NCI-H128 (cell line): ENCODE measurements around the gene CD164L2.

Experiments
- DNase-seq: peaks from one replicate; lab custom pipeline; 2025; ENCODE audit not compliant: unreplicated experiment; lab: John Stamatoyannopoulos, UW

The CD164L2 gene

DNA sequence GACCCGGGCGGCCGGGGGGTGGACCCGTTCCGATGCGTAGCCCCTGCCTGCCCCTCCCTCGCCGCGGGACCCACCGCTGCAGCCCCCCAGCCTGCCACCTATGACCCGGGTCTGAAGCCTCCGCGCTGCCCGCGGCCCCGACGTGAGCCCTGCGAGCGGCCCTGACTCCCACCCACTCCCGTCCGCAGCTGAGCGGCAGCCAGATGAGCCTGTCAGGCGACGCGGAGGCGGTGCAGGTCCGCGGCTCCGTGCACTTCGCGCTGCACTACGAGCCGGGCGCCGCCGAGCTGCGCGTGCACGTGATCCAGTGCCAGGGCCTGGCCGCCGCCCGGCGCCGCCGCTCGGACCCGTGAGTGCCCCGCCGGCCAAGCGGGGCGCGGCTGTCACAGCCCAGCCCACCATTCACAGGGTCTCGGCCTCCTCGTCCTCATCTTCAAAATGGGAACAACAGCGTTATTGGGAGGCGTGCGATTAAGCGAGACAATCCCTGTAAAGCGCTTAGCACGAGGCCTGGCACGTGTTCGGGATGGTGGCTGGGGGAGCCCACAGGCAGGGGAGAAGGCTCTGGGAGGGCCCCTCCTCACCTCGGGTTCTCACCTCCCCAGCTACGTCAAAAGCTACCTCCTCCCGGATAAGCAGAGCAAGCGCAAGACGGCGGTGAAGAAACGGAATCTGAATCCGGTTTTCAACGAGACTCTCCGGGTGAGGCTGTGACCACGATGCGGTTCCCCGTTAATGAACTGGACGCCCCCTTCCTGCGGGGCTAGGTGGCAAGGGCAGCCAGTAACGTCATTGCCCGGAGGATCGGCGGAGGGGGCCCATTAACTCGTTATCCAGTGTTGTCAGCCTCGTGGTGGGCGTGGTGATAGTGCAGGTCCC, 33.1 kb downstream of the CD164L2 start:
- DNase-seq: peak; percentile 80

DNA sequence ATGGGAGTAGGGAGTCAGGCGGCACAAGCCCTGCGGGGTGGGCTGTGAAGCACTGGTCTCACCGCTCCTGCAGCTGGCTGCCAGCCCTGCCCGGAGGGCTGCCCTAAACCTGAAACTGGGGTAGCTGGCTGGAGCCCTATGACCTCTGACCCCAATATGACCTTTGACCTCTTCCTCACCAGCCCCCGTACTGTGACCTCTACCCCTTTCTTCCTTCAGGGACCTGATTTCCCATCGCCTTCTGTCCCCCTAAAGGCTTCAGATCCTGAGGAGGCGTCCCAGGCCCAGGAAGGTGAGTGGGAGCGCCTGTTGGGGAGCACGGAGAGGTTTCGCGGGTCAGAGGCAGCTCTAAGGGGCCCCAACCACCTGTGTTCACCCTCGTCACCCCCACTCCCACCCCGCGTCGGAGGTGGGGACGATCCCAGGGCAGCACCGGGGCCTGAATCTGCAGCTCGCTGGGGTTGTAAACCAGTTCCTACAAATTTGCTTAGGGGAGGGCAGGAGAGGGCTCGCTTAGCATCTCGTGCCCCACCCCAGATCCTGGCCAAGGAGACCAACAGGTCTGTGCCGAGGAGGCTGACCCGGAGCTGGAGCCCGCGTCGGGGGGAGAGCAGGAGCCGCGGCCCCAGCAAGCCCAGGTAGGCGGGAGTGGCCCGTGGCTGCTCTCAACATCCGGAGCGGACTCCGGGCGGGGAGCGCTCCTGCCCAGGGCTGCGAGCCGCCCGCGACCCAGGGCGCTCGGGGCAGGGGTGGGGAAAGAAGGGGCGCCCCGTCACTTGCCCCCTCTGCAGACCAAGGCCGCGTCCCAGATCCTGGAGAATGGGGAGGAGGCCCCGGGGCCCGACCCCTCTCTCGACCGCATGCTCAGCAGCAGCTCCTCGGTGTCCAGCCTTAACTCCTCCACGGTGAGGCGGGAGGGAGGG, 34.0 kb downstream of the CD164L2 start:
- peak; percentile 67 for DNase-seq

DNA sequence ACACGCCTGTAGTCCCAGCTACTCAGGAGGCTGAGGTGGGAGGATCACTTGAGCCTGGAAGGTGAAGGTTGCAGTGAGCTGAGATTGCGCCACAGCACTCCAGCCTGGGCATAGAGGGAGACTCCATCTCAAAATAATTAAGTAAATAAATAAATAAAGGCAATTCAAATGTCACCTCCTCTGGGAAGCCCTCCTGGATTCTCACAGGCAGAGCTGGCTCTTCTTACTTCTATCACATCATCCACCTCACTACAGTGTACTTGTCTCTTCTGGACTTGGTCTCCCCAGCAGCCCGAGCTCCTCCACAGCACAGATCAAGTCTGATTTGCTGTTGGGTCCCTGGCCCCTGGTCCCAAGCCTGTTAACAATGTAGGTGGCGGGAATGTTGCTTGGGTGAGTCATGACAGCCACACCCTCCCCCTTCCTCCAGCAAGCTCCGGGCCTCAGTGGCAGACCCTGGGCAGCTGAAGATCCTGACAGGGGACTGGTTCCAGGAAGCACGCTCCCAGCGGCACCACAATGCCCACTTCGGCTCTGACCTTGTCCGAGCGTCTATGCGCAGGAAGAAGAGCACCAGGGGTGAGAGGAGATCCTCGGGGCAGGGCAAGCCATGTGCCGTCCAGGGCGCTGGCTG, 36.0 kb downstream of the CD164L2 start:
- no peak for DNase-seq

DNA sequence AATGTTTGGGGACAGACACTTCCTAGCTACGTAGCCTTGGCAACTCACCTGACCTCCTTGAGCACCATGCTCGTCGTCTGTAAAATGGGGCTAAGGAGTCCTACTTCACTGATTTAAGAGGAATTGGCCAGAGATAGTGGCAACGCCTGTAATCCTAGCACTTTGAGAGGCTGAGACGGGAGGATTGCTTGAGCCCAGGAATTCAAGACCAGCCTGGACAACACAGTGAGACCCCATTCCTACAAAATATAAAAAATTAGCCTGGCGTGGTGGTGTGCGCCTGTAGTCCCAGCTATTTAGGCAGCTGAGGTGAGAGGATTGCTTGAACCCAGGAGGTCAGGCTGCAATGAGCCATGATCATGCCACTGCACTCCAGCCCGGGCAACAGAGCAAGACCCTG, 36.8 kb downstream of the CD164L2 start:
- no peak for DNase-seq

DNA sequence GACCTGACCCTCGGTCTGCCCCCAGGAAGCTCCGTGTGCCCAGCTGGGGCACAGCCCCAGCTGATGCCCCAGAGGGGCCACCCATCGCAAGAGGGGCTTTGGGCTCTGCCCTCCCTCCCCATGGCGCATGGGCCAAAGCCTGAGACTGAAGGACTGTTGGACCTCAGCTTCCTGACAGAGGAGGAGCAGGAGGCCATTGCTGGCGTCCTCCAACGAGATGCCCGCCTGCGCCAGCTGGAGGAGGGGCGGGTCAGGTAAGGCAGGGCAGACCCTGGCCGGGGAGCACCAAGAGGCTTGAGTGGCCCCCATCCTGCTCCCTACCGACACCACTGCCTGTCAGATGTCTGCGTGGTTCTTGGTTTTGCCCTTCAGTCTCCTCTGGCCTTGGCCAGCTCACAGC, 37.9 kb downstream of the CD164L2 start:
- DNase-seq: no peak

DNA sequence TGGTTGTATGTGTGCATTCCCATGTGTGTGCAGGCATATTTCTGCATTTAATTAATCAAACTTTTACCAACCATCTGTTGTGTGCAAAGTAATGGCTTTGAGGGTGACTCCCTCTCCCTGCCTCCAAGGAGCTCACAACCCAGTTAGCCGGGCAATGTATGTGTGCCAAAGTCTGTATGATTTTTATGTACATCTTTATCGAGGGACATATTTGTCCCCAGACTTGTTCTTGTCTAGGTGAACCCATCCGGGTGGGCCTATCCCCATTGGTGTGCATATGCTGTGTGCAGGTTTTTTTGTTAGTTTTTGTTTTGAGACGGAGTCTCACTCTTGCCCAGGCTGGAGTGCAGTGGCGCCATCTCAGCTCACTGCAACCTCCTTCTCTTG, 39.5 kb downstream of the CD164L2 start:
- DNase-seq: no peak

DNA sequence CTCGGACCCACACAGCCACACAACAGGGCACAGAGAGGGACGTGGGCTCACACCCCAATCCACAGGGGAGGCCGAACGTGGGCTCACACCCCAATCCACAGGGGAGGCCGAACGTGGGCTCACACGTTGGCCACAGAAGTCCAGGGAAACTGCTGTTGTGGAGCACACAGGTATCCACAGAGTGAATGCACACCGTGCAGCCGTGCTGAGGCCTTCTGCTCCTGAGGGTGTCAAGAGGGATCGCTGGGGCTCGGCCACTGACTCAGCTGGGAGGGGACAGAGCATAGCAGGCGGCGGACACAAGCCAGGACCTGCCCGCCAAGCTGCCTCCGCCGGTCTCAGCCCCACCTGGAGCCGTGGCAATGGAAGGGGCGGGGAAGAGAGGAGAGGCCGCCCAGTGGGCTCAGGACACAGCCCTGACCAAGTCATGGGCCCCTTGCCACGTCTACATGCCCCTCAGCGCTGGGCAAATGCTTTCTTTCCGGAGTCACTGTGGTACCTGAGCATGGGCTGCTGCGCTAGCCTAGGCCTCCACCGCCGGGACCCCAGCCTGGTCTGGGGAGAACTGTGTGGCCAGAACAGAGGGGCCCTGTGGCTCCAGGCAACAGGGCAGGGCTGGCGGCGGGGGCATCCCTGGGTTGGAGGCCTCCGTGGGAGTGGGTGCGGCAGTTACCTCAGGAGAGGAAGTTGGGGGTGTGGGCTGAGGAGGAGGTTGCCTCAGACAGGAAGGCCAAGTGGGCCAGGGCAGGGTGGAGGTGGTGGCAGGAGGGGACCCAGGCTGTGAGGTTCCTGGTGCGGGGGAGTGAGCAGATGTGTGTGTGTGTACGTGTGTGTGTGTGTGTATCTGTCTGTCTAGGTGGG, 40.1 kb downstream of the CD164L2 start:
- DNase-seq: peak; percentile 42

DNA sequence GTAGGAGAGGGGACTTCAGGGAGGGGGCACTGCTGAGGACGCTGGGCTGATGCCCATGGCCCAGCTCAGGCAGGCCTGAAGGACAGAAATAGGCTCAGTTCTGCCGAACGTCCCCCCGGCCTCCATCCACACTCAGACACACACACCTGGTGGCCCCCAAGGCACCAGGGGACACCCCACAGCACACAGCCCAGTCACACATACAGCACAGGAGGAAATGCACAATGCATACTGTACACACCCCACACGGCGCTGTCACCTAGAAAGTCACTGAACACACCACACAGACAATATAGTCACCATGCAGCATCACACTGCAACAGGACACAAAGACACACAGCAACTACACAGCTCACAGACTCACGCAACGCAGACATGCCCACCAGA, 40.7 kb downstream of the CD164L2 start:
- no peak for DNase-seq

DNA sequence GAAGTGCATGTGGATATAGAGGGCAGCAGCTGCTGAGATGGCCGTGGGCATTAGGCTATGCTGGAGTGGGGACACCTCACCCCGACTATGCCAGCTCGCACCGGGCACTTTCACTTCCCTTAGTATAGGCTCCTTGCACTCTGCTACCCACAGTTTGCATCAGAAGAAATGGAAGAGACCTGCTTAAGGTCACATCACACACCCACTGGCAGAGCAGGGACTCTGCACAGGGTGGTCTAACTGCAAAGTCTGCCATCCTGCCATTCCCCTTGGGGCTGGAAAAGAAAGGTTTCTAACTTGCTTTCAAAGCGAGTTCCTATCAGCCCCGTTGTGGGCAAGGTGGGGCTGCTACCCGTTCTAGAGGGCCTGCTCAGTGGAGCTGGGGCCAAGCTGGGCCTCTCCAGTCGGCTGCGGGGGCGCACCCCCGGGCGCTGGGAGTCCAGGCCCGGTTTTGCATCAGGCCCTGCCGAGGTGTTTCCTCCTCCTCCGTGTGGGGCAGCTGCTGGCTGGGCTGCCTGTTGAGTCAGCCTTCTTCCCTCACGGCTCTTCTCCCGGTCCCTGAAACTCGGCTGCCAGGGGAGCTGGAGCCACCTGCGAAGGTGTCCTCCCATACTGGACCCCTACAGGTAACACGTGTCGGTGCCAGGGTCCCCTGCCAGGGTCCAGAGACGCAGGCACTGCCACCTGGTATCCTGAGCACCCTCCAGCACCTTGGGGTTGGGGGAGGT, 41.4 kb downstream of the CD164L2 start, which contains the start of gene SYTL1:
Gene SYTL1 (plus strand): TSS at position 498 of the 728 bp plus-strand sequence. CDS start 3,313 bp downstream, outside the sequence.
- peak; percentile 78 for DNase-seq

DNA sequence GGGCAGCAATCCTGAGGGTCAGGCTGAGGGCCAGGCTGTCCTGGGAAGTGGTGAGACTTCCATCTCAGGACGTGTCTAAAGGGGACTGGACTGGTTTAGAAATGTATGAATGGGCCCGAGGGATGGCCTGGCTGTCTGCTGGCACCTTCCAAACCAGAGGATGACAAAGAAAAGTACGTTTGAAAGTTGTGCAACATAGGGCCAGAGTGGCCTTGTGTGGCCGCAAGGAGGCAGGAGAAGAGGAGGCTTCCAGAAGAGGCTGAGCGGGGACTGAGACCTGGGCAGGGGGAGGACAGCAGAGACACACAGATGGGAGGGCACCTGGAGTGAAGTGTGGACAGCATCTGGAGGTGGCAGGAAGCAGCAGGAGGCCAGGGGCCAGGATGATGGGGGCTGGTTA, 43.9 kb downstream of the CD164L2 start:
- no peak for DNase-seq

DNA sequence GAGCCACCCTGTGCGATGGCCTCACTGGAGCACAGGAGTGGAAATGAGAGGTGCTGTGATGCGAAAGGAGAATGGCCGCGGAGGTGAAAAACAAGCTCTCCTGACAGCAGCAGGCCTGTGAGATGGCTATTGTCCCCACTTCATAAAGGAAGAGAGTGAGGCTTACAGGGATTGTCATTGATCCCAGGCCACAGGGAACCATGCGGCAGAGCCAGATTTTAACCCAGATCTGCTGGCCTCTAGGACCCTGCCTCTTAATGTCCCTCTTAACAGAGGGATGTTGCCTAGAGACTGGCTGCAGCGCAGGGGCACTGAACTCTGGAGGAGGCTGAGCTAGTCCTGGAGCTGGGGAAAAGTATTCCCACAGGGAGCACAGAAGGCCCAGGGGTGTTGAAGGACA, 44.4 kb downstream of the CD164L2 start:
- no peak for DNase-seq

DNA sequence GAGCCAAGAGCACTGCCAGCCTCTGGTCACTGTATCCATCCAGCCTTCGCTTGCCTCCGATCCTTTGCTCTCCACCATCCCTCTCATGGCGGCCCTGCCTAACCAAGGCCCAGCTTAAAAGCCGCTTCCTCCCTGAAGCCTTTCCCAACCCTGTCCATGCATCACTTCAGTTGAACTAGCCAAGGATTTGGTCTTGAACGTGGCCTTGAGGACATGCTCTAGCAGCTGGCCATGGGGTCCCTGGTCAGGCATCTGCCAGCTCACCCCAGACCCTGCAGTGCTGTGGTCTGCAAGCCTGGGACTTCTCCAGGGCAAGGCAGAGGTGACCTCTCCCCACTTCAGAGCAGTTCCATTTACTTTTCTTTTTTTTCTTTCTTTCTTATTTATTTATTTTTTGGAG, 46.4 kb downstream of the CD164L2 start:
- no peak for DNase-seq

DNA sequence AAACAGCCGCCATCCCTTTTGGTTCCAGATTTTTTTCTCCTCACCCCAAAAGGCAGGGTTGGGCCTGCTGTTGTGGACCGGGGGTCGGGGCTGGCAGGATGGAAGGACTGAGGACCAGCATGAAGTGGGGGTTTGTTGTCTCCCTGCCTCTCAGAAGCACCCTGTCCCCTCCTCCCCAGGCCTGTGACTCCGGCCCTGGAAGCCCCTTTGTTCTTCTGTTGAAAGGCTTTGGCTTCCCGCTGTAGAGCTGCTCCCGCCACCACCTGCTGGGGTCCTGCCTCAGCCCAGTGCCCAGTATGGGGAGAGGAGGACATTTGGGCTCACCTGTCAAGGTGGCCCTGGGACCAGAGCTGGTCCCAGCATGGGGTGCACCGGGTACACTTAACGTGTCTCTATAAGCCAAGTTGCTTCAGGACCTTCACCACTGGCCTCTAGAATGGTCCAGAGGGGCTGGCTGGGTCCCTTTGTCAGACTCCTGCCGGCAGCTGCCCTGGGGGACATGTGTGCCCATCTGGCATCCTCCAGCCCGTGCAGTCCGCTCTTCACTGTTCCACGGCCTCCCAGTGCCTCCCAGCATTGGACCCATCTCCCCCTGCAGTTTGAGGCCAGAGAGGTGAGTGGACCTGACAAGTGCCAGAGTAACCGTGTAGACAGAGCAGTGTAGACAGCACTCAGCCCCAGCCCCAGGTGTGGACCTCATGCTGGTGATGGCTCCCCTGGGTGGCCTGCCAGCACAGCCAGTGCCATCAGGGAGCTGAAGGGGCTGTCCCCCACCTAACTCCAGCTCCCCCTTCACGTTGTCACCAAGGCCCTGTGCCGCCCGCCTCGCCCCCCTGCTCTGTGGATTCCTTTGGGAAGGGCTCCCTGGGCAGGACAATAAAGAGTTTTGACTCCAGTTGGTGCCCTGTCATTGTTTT, 47.4 kb downstream of the CD164L2 start:
- DNase-seq: no peak

DNA sequence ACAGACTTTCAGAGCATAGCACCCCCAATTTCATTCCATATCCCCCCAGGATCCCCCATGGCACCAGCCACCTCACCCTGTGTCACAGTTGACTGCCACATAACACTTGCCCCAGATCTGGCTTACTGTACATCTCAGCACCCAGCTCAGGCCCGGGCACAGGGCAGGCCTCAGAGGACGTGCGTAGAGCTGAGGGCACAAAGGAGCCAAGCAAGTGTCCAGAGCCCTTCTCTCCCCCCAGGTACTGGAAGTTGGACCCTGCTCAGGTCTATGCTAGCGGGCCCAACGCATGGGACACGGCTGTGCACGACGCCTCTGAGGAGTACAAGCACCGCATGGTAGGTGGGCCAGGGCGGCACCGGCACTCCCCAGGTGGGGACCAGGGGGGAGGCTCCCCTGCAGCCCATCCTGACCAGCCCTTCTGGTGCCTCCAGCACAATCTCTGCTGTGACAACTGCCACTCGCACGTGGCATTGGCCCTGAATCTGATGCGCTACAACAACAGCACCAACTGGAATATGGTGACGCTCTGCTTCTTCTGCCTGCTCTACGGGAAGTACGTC, 49.3 kb downstream of the CD164L2 start:
- DNase-seq: no peak

DNA sequence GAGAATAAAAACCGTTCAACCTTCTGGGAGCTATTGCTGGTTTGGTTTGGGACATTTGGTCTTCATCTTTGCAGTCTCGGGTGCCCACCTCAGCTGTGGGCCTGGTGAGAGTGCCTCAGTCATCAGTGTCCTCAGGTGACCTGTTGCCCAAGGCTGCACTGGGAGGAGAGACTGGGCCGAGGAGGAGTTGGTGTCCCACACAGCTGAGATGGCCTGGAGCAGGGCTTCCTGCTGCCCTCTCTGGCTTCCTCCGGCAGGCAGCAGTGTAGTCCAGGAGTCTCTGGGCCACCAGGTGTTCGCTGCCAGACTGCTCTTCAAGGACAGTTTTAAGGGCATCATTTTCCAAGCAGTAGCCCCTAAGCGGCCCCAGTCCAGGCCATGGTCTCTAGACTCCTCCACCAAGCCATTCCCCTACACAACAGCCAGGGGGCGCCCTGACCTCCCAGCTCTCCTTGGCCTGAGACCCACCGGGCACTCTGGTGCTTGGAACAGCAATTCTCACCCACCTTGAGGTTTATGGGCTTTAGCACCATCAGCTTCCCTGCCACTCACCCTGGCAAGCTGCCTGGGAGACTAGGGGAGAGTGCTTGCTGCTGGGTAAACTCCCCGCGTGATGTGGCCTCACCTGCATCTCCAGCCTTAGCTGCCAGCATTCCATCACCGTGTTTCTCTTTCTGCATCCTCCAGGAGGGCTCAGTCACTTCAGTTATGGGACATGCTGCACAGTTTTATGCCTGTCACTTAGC, 50.4 kb downstream of the CD164L2 start:
- peak; percentile 35 for DNase-seq

DNA sequence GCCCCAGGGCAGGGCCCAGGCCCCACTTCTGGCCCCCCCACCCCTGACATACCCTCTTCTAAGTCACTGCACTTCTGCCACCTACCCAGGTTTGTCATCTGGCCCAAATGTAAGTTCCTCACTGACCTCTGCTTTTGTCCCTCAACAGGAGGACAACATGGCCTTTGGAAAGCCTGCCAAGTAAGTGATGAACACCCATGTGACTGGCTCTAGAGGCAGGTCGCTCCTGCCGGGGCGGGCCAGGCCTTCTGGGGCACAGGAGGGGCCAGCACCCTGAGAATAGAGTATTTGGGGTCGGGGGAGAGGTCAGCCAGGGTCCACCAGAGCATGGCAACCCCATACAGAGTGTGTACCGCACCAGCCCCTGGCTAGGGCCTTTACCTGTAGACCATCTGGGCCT, 51.2 kb downstream of the CD164L2 start:
- DNase-seq: no peak

DNA sequence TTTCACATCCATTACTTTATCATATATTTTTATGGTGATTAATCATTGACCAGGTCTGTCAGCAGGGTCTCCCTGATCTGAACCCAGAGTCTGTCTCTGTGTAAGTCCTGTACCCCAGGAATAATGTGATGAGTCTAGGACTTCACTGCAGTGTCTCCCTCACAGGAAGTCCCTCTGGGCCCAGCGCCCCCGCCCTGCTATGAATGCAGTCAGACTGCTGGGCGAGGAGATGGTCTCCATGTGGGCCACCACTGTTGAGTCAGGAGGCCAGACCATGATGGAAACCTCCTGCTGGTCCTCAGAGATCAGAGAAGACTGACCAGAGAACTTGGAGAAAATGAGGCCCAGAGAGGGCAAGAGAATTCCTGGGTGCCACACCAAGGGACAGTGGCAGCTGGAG, 51.7 kb downstream of the CD164L2 start:
- no peak for DNase-seq

DNA sequence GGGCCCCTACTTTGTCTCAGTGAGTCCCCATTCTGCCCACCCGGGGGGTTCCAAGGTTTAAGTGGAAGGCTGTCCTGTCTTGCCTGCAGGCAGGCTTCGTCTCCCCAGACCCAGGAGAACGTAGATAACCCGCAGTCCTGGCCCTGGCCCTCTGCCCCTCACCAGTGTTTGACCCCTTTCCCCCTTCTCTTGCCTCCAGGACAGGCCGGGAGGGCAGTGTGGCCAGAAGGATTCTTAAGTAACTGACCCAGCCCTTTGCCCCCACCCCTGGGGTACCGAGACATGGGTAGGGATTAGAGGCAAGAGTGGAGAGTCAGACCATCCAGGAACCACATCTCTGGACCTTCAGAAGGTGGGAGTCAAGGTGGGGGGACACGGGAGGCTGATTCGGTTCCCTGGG, 52.3 kb downstream of the CD164L2 start:
- no peak for DNase-seq
